A549 (cell line): ENCODE results near the gene CIBAR2.

Source experiments
- NPAS2 ChIP-seq: fragments of 250-450 bp; sonication (Bioruptor Pico); IDR thresholded peaks from 2 replicates; pipeline ENCODE4 v1.8.0; 2022; ENCODE audit warnings: mild to moderate bottlenecking, moderate library complexity, borderline replicate concordance
- POLR2AphosphoS2 ChIP-seq: conservative IDR thresholded peaks from 2 replicates; pipeline ENCODE4 v1.6.1; 2012; ENCODE audit warnings: low read length, improper control_type of control experiment, inconsistent platforms
- TF ChIP-seq, protein P1 (sequence below): fragments of >200 bp; sonication (Bioruptor Twin); formaldehyde crosslinking; IDR thresholded peaks from 3 replicates; pipeline ENCODE4 v1.5.1; 2016

- TF ChIP-seq, protein P1, sequence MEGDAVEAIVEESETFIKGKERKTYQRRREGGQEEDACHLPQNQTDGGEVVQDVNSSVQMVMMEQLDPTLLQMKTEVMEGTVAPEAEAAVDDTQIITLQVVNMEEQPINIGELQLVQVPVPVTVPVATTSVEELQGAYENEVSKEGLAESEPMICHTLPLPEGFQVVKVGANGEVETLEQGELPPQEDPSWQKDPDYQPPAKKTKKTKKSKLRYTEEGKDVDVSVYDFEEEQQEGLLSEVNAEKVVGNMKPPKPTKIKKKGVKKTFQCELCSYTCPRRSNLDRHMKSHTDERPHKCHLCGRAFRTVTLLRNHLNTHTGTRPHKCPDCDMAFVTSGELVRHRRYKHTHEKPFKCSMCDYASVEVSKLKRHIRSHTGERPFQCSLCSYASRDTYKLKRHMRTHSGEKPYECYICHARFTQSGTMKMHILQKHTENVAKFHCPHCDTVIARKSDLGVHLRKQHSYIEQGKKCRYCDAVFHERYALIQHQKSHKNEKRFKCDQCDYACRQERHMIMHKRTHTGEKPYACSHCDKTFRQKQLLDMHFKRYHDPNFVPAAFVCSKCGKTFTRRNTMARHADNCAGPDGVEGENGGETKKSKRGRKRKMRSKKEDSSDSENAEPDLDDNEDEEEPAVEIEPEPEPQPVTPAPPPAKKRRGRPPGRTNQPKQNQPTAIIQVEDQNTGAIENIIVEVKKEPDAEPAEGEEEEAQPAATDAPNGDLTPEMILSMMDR, result no peak
- TF ChIP-seq POLR2AphosphoS2, result no peak
- no peak for TF ChIP-seq NPAS2 (CRISPR knock-in tag)
These were observed 23.6 kb downstream of the CIBAR2 start for GRCh38 chr16:85088570-85089199.
